ENCODE results near the gene CERS3. TPM values are rescaled to one million over a fixed set of nuclear protein-coding genes. Genes with fewer than 3 reads are reported as not detected.
"Not testable (repeated sequence)": the region's sequence is repeated elsewhere in the genome, so short reads cannot be mapped to it uniquely, and the experiment has no call there.

Gene CERS3
- total RNA-seq, 2 experiments from 2014 or later = 0.21 to 0.25 TPM

GRCh38 chr15:100454148-100454547 is 74.6 kb downstream of the CERS3 start:
- no peaks in the 10 kb centered on the region for H3K4me1 Mint-ChIP-seq (ENCODE audit: low read depth)
- no peak for DNase-seq
- intact Hi-C loops (cut with micrococcal nuclease) = no loop called here
- CTCF ChIA-PET = no interaction called here
- H3K9me3 Mint-ChIP-seq = peaks cover 11% of the 10 kb centered on the region
- no peaks in the 10 kb centered on the region for H3K36me3 Mint-ChIP-seq (ENCODE audit: low read depth)
- no peaks in the 10 kb centered on the region for H3K27me3 Mint-ChIP-seq (ENCODE audit: low read depth)
- no peak overlapping the region for H3K4me3 Mint-ChIP-seq
- no peak overlapping the region for H3K27ac Mint-ChIP-seq

- Mint-ChIP-seq H3K27me3 (ENCODE audit: low read depth) (no peaks in the 10 kb centered on the region), H3K4me1 (ENCODE audit: low read depth) (no peaks in the 10 kb centered on the region), H3K9me3 (peaks cover 11% of the 10 kb centered on the region), H3K27ac (no peak overlapping the region), H3K4me3 (no peak overlapping the region), H3K36me3 (ENCODE audit: low read depth) (no peaks in the 10 kb centered on the region)
- DNase-seq = no peak
- CTCF ChIA-PET = interaction anchor here (0.6 kb wide), 1 partner anchor 174 kb away, joined by 3 read pairs; no protein-coding TSS in a partner anchor
- intact Hi-C loops (cut with micrococcal nuclease) = no loop called here
Observed at GRCh38 chr15:100448481-100448880, 80.3 kb downstream of the CERS3 start.

- H3K9me3 Mint-ChIP-seq; H3K27me3 Mint-ChIP-seq (ENCODE audit: low read depth); H3K4me1 Mint-ChIP-seq (ENCODE audit: low read depth); H3K27ac Mint-ChIP-seq; H3K4me3 Mint-ChIP-seq; CTCF ChIA-PET; H3K36me3 Mint-ChIP-seq (ENCODE audit: low read depth); DNase-seq: not testable (repeated sequence)
- intact Hi-C loops (cut with micrococcal nuclease) = loop anchor here (5.0 kb wide), 1 partner anchor 631 kb away; no protein-coding TSS in a partner anchor
Observed at GRCh38 chr15:100441063-100441462, 87.7 kb downstream of the CERS3 start.

GRCh38 chr15:100439514-100439913 is 89.2 kb downstream of the CERS3 start:
- Mint-ChIP-seq H3K27me3 (ENCODE audit: low read depth) (no peaks in the 10 kb centered on the region), H3K27ac (no peak overlapping the region), H3K4me1 (ENCODE audit: low read depth) (peaks cover 5% of the 10 kb centered on the region), H3K36me3 (ENCODE audit: low read depth) (no peaks in the 10 kb centered on the region), H3K9me3 (peaks cover 3% of the 10 kb centered on the region), H3K4me3 (no peak overlapping the region)
- intact Hi-C loops (cut with micrococcal nuclease) = no loop called here
- DNase-seq = no peak
- CTCF ChIA-PET = interaction anchor here (1.3 kb wide), 1 partner anchor 89 kb away, joined by 3 read pairs; no protein-coding TSS in a partner anchor

- Mint-ChIP-seq H3K27me3 (ENCODE audit: low read depth) (no peaks in the 10 kb centered on the region), H3K27ac (no peak overlapping the region), H3K4me1 (ENCODE audit: low read depth) (peaks cover 5% of the 10 kb centered on the region), H3K36me3 (ENCODE audit: low read depth) (no peaks in the 10 kb centered on the region), H3K4me3 (no peak overlapping the region), H3K9me3 (peaks cover 3% of the 10 kb centered on the region)
- CTCF ChIA-PET = interaction anchor here (0.7 kb wide), 1 partner anchor 222 kb away, joined by 3 read pairs; no protein-coding TSS in a partner anchor
- DNase-seq = peak; percentile 51
- intact Hi-C loops (cut with micrococcal nuclease) = no loop called here
Observed at GRCh38 chr15:100438570-100438969, 90.2 kb downstream of the CERS3 start.

GRCh38 chr15:100437261-100437660 is 91.5 kb downstream of the CERS3 start:
- peaks cover 3% of the 10 kb centered on the region for H3K9me3 Mint-ChIP-seq
- H3K36me3 Mint-ChIP-seq (ENCODE audit: low read depth) = no peaks in the 10 kb centered on the region
- H3K4me3 Mint-ChIP-seq = no peak overlapping the region
- H3K27me3 Mint-ChIP-seq (ENCODE audit: low read depth) = no peaks in the 10 kb centered on the region
- intact Hi-C loops (cut with micrococcal nuclease) = no loop called here
- no peak overlapping the region for H3K27ac Mint-ChIP-seq
- CTCF ChIA-PET = interaction anchor here (0.7 kb wide), 1 partner anchor 22 kb away, joined by 3 read pairs; no protein-coding TSS in a partner anchor
- DNase-seq = no peak
- H3K4me1 Mint-ChIP-seq (ENCODE audit: low read depth) = peaks cover 5% of the 10 kb centered on the region

GRCh38 chr15:100434561-100434960 is 94.2 kb downstream of the CERS3 start:
- no peaks in the 10 kb centered on the region for H3K27me3 Mint-ChIP-seq (ENCODE audit: low read depth)
- DNase-seq = no peak
- H3K36me3 Mint-ChIP-seq (ENCODE audit: low read depth) = no peaks in the 10 kb centered on the region
- no peak overlapping the region for H3K27ac Mint-ChIP-seq
- H3K9me3 Mint-ChIP-seq = peaks cover 3% of the 10 kb centered on the region
- H3K4me1 Mint-ChIP-seq (ENCODE audit: low read depth) = peaks cover 5% of the 10 kb centered on the region
- CTCF ChIA-PET = no interaction called here
- intact Hi-C loops (cut with micrococcal nuclease) = no loop called here
- H3K4me3 Mint-ChIP-seq = no peak overlapping the region

GRCh38 chr15:100434038-100434437 is 94.7 kb downstream of the CERS3 start:
- CTCF ChIA-PET = interaction anchor here (0.6 kb wide), 1 partner anchor 95 kb away, joined by 3 read pairs; no protein-coding TSS in a partner anchor
- no peak overlapping the region for H3K4me3 Mint-ChIP-seq
- no peak for DNase-seq
- H3K4me1 Mint-ChIP-seq (ENCODE audit: low read depth) = peaks cover 5% of the 10 kb centered on the region
- no peaks in the 10 kb centered on the region for H3K36me3 Mint-ChIP-seq (ENCODE audit: low read depth)
- H3K27me3 Mint-ChIP-seq (ENCODE audit: low read depth) = no peaks in the 10 kb centered on the region
- peaks cover 3% of the 10 kb centered on the region for H3K9me3 Mint-ChIP-seq
- intact Hi-C loops (cut with micrococcal nuclease) = no loop called here
- H3K27ac Mint-ChIP-seq = no peak overlapping the region

- no peak overlapping the region for H3K4me3 Mint-ChIP-seq
- no peaks in the 10 kb centered on the region for H3K36me3 Mint-ChIP-seq (ENCODE audit: low read depth)
- CTCF ChIA-PET = interaction anchor here (0.6 kb wide), 3 partner anchors 95 to 573 kb away, joined by 3 to 5 read pairs (median 3); no protein-coding TSS in a partner anchor
- H3K27me3 Mint-ChIP-seq (ENCODE audit: low read depth) = no peaks in the 10 kb centered on the region
- H3K27ac Mint-ChIP-seq = no peak overlapping the region
- intact Hi-C loops (cut with micrococcal nuclease) = no loop called here
- H3K4me1 Mint-ChIP-seq (ENCODE audit: low read depth) = no peaks in the 10 kb centered on the region
- peaks cover 3% of the 10 kb centered on the region for H3K9me3 Mint-ChIP-seq
- DNase-seq = no peak
Observed at GRCh38 chr15:100433304-100433703, 95.4 kb downstream of the CERS3 start.

- no peak overlapping the region for H3K27ac Mint-ChIP-seq
- DNase-seq = no peak
Observed at GRCh38 chr15:100430411-100430810, 98.3 kb downstream of the CERS3 start.

GRCh38 chr15:100429116-100429728 is 99.5 kb downstream of the CERS3 start:
- intact Hi-C loops (cut with micrococcal nuclease) = no loop called here
- Mint-ChIP-seq H3K4me1 (ENCODE audit: low read depth) (no peaks in the 10 kb centered on the region), H3K27me3 (ENCODE audit: low read depth) (no peaks in the 10 kb centered on the region), H3K4me3 (no peak overlapping the region), H3K36me3 (ENCODE audit: low read depth) (peaks cover 6% of the 10 kb centered on the region), H3K27ac (no peak overlapping the region), H3K9me3 (peaks cover 6% of the 10 kb centered on the region)
- DNase-seq = no peak
- CTCF ChIA-PET = no interaction called here

More at GRCh38 chr15:100430411-100430810, 98.3 kb downstream of the CERS3 start:
- Mint-ChIP-seq H3K4me3 (no peak overlapping the region), H3K4me1 (ENCODE audit: low read depth) (no peaks in the 10 kb centered on the region), H3K36me3 (ENCODE audit: low read depth) (peaks cover 4% of the 10 kb centered on the region), H3K27me3 (ENCODE audit: low read depth) (no peaks in the 10 kb centered on the region), H3K9me3 (peaks cover 2% of the 10 kb centered on the region)
- CTCF ChIA-PET = no interaction called here
- intact Hi-C loops (cut with micrococcal nuclease) = no loop called here

GRCh38 chr15:100426937-100427336 is 101.8 kb downstream of the CERS3 start:
- CTCF ChIA-PET = interaction anchor here (2.5 kb wide), 1 partner anchor 77 kb away, joined by 11 read pairs; no protein-coding TSS in a partner anchor
- intact Hi-C loops (cut with micrococcal nuclease) = no loop called here
- H3K36me3 Mint-ChIP-seq (ENCODE audit: low read depth) = peaks cover 9% of the 10 kb centered on the region

GRCh38 chr15:100405179-100405578 is 123.6 kb downstream of the CERS3 start:
- peaks cover 13% of the 10 kb centered on the region for H3K9me3 Mint-ChIP-seq
- no peaks in the 10 kb centered on the region for H3K27me3 Mint-ChIP-seq (ENCODE audit: low read depth)
- no peak for DNase-seq
- no peak overlapping the region for H3K4me3 Mint-ChIP-seq
- peaks cover 9% of the 10 kb centered on the region for H3K36me3 Mint-ChIP-seq (ENCODE audit: low read depth)
- intact Hi-C loops (cut with micrococcal nuclease) = no loop called here
- H3K4me1 Mint-ChIP-seq (ENCODE audit: low read depth) = peaks cover 2% of the 10 kb centered on the region
- CTCF ChIA-PET = no interaction called here
- H3K27ac Mint-ChIP-seq = no peak overlapping the region

More at GRCh38 chr15:100426937-100427336, 101.8 kb downstream of the CERS3 start:
- H3K4me1 Mint-ChIP-seq (ENCODE audit: low read depth) = no peaks in the 10 kb centered on the region
- H3K4me3 Mint-ChIP-seq = no peak overlapping the region
- H3K27ac Mint-ChIP-seq = no peak overlapping the region
- H3K9me3 Mint-ChIP-seq = peaks cover 16% of the 10 kb centered on the region
- no peak for DNase-seq
- H3K27me3 Mint-ChIP-seq (ENCODE audit: low read depth) = no peaks in the 10 kb centered on the region
